GM23248 (cell line): ENCODE data around the gene TAF6L. TPM values are rescaled to one million over a fixed set of nuclear protein-coding genes. Genes with fewer than 3 reads are reported as not detected.

Experiments
- DNase-seq: peaks from one replicate; pipeline ENCODE4 v3.0.0-alpha.2; 2015
- H2AFZ ChIP-seq: fragments of 200-600 bp; sonication (generic); 2 replicates; pipeline ENCODE4 v1.6.1; 2016; ENCODE audit warnings: antibody characterized with exemption
- H3F3A ChIP-seq: fragments of 200-600 bp; sonication (generic); 2 replicates; pipeline ENCODE4 v1.6.1; 2016; ENCODE audit warnings: mild to moderate bottlenecking, antibody characterized with exemption, mixed run types; ENCODE audit not compliant: insufficient read depth
- H3K27ac ChIP-seq: fragments of 200-600 bp; sonication (generic); 2 replicates; pipeline ENCODE4 v1.5.1; 2016; ENCODE audit warnings: mild to moderate bottlenecking
- H3K27me3 ChIP-seq: fragments of 200-600 bp; sonication (generic); replicated peaks from 2 replicates; pipeline ENCODE4 v1.6.1; 2016; ENCODE audit warnings: mild to moderate bottlenecking; ENCODE audit not compliant: insufficient read depth
- H3K36me3 ChIP-seq: fragments of 200-600 bp; sonication (generic); 2 replicates; pipeline ENCODE4 v1.6.1; 2016; ENCODE audit warnings: low read depth, mild to moderate bottlenecking
- H3K4me1 ChIP-seq: fragments of 200-600 bp; sonication (generic); 2 replicates; pipeline ENCODE4 v1.6.1; 2016; ENCODE audit warnings: mild to moderate bottlenecking; ENCODE audit not compliant: insufficient read depth
- H3K4me2 ChIP-seq: fragments of 200-600 bp; sonication (generic); one replicate; pipeline ENCODE4 v1.6.1; 2016; ENCODE audit warnings: mild to moderate bottlenecking; ENCODE audit not compliant: unreplicated experiment
- H3K4me3 ChIP-seq: fragments of 200-600 bp; sonication (generic); 2 replicates; pipeline ENCODE4 v1.5.1; 2016; ENCODE audit warnings: mild to moderate bottlenecking
- H3K79me2 ChIP-seq: fragments of 200-600 bp; sonication (generic); 2 replicates; pipeline ENCODE4 v1.6.1; 2016; ENCODE audit warnings: mild to moderate bottlenecking; ENCODE audit not compliant: insufficient read depth
- H3K9ac ChIP-seq: fragments of 200-600 bp; sonication (generic); 2 replicates; pipeline ENCODE4 v1.6.1; 2016; ENCODE audit warnings: mild to moderate bottlenecking
- H3K9me2 ChIP-seq: fragments of 200-600 bp; sonication (generic); 2 replicates; pipeline ENCODE4 v1.6.1; 2016; ENCODE audit warnings: mixed run types, mild to moderate bottlenecking, moderate library complexity; ENCODE audit not compliant: insufficient read depth
- H3K9me3 ChIP-seq: fragments of 200-600 bp; sonication (generic); one replicate; pipeline ENCODE4 v1.6.1; 2017; ENCODE audit warnings: low read depth
- H4K20me1 ChIP-seq: fragments of 200-600 bp; sonication (generic); 2 replicates; pipeline ENCODE4 v1.6.0; 2016; ENCODE audit not compliant: insufficient read depth
- EZH2 ChIP-seq: fragments of 200-600 bp; sonication (generic); IDR thresholded peaks from 2 replicates; pipeline ENCODE4 v1.6.1; 2018; ENCODE audit warnings: antibody characterized with exemption, mild to moderate bottlenecking; ENCODE audit not compliant: insufficient read depth, poor library complexity, severe bottlenecking
- EZH2phosphoT487 ChIP-seq: fragments of 200-600 bp; sonication (generic); IDR thresholded peaks from 2 replicates; pipeline ENCODE4 v1.6.1; 2018; ENCODE audit warnings: antibody characterized with exemption, moderate library complexity, mild to moderate bottlenecking, low read depth; ENCODE audit not compliant: insufficient read depth
- WGBS, 2 experiments: methylation state at CpG; one replicate each; pipeline ENCODE4 v1.1.6; 2015 to 2017; ENCODE audit warnings: low lambda C conversion rate in 2 of 2, low coverage in 1 of 2; ENCODE audit errors: missing lambda C conversion rate in 2 of 2; 5-methylcytosine and 5-hydroxymethylcytosine counted together
- in situ Hi-C: fragments of 300-500 bp; cut with MboI; formaldehyde crosslinking; loops from 2 replicates; pipeline ENCODE4 v1.15.0; 2020
- polyA plus RNA-seq: library from polyadenylated mRNA; unstranded; fragments of >200 nt; fragmentation: Nextera tagmentation; extraction: Ambion mirVana; gene quantifications from 2 replicates; pipeline ENCODE4 v1.2.1, GENCODE V29; 2016
- total RNA-seq: library from RNA; depleted of rRNA; stranded (reverse); fragments of >200 nt; shearing (Covaris generic); gene quantifications from 2 replicates; pipeline ENCODE4 v1.2.3, GENCODE V29; 2014

Gene TAF6L
- total and polyA plus RNA-seq, 2 experiments from 2014 or later, result 8.2 to 11.6 TPM

DNA sequence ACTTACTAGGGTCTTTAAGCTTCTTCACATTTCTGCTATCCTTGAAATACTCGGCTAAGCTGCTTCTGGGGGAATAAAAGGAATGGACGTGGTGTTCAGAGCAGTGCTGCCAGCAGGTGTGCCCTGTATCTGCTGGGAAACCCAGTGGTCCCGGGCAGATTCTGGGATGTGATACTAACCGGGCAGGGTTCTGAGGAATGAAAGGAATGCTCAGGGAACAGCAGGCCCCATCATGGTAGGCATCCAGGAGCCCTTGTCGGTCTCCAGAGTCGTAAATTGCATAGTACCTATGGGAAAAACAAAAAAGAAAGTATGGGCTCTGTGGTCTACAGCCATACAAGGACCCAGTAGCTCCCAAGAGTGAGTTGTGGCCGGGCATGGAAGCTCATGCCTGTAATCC lies 25.1 kb downstream of the TAF6L start:
- in situ Hi-C loops, result no loop called here
- H3K27me3 ChIP-seq, result no peaks in the 10 kb centered on the region
- no peak overlapping the region for H3K4me3 ChIP-seq
- peaks cover 62% of the 10 kb centered on the region for H3K36me3 ChIP-seq
- WGBS, 2 experiments, result 85 to 88% methylated on average over 7 of the region's 7 CpGs
- H3K9ac ChIP-seq, result no peak overlapping the region
- no peak for TF ChIP-seq EZH2
- TF ChIP-seq EZH2phosphoT487, result no peak
- no peak overlapping the region for H3K27ac ChIP-seq
- H3K79me2 ChIP-seq, result peaks cover 30% of the 10 kb centered on the region
- no peaks in the 10 kb centered on the region for H3K9me2 ChIP-seq
- H4K20me1 ChIP-seq, result no peaks in the 10 kb centered on the region
- DNase-seq, result no peak
- peaks cover 22% of the 10 kb centered on the region for H3K4me1 ChIP-seq
- no peak overlapping the region for H3K4me2 ChIP-seq
- no peaks in the 10 kb centered on the region for H3K9me3 ChIP-seq
- no peak overlapping the region for H2AFZ ChIP-seq
- H3F3A ChIP-seq, result peaks cover 58% of the 10 kb centered on the region

DNA sequence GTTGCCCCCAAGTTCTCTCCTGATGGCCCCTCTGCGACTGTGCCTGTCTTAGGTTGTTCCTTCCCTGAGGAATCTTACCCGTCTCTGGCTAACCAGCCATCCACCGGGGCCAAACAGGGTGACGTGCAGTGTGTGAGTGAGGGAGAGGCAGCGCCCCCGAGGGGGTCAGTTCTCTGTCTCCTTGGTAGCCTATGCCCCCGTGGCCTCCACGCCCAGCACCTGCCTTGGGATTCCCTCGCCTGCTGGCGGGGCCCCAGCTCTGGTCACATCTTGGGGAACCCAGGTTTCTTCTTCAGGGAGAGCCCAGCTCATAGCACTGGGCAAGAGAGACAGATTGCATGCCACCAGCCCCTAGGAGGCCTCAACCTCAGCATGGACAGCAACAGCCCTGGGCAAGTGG lies 28.3 kb downstream of the TAF6L start:
- Histone ChIP-seq H3K4me3 (no peak overlapping the region), H3F3A (peaks cover 39% of the 10 kb centered on the region), H3K9me3 (no peaks in the 10 kb centered on the region), H3K36me3 (peaks cover 76% of the 10 kb centered on the region), H3K27me3 (no peaks in the 10 kb centered on the region), H3K9ac (no peak overlapping the region), H3K4me1 (peaks cover 5% of the 10 kb centered on the region; the same call in 1 of the 2 replicates), H3K79me2 (peaks cover 62% of the 10 kb centered on the region), H3K9me2 (no peaks in the 10 kb centered on the region), H2AFZ (no peak overlapping the region), H4K20me1 (no peaks in the 10 kb centered on the region), H3K4me2 (no peak overlapping the region), H3K27ac (no peak overlapping the region)
- TF ChIP-seq EZH2phosphoT487 (no peak), EZH2 (no peak)
- DNase-seq, result no peak
- in situ Hi-C loops, result no loop called here
- 77 to 82% methylated on average over 9 to 10 of the region's 10 CpGs for WGBS, 2 experiments

DNA sequence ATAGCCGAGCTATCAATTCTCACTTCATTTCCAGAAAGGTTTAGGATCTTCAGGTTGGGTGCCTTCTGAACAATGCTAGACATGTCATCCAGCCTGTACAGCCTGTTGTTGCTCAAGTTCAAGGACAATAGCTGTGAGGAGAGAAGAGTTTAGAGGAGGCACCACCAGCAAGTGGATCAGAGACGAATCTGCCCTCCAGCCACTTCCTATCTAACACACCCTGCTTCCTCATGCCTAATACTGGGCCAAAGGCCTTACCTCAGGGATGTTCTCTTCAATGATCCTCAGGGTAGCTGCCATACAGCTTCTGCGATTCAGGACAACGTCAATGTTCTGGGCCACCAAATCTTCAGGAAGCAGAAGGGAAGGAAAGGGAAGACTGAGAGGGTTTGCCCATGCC lies 29.9 kb downstream of the TAF6L start:
- no peak for DNase-seq
- Histone ChIP-seq H3K4me2 (no peak overlapping the region), H3K9me3 (no peaks in the 10 kb centered on the region), H3F3A (peaks cover 26% of the 10 kb centered on the region), H3K4me1 (peaks cover 2% of the 10 kb centered on the region), H4K20me1 (no peaks in the 10 kb centered on the region), H3K27me3 (no peaks in the 10 kb centered on the region), H2AFZ (no peak overlapping the region), H3K4me3 (no peak overlapping the region), H3K79me2 (peaks cover 66% of the 10 kb centered on the region), H3K36me3 (peaks cover 60% of the 10 kb centered on the region), H3K9ac (0 out of 2 replicates have a peak overlapping the region, but pooled peaks have one; percentile 6), H3K9me2 (no peaks in the 10 kb centered on the region), H3K27ac (no peak overlapping the region)
- in situ Hi-C loops, result no loop called here
- 86% methylated on average over 4 of the region's 4 CpGs for WGBS, 2 experiments
- TF ChIP-seq EZH2, result no peak
- TF ChIP-seq EZH2phosphoT487, result no peak

DNA sequence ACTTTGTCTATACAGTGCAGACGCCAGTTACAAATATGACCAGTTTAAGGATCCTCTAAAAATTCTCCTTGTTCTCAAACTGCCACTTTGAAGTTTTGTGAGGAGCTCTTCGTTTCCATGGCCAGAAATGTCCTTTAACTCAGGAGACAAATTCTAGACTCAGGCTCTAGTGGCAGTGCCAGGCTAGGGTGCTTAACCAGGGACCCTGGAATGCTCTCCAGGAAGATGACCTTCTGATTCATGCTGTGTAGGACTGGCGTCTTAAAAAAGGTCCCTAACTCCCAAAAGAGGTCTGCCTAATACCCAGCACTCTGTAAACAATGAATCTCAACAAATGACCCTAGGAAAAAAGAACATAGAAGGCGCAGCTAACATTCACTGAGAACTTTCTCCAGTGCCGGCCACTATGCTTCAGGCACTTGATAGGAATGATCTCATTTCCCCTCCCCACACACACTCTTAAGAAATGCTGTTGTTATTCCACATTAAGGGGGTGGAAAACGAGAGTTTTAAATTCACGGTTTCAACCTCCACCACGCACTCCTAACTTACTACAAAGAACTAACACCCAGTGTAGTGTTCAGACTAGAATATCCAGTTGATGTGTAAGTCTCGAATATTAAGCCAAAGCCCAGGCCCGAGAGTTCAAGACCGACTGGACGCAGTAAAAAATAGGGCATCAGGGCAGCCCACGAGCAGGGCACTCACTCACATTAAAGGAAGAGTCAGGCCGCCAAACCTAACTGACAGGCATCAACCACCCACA lies 33.3 kb downstream of the TAF6L start:
- Histone ChIP-seq H3K4me3 (peak overlapping the region; percentile 97), H3K79me2 (peaks cover 55% of the 10 kb centered on the region), H3K4me2 (peak overlapping the region; percentile 94), H3K4me1 (peaks cover 20% of the 10 kb centered on the region), H3K9ac (peak overlapping the region; percentile 95), H2AFZ (peak overlapping the region; percentile 17; the same call in 1 of the 2 replicates), H3K27me3 (no peaks in the 10 kb centered on the region), H3K36me3 (peaks cover 36% of the 10 kb centered on the region), H4K20me1 (no peaks in the 10 kb centered on the region), H3F3A (peaks cover 33% of the 10 kb centered on the region), H3K9me2 (no peaks in the 10 kb centered on the region), H3K27ac (peak overlapping the region; percentile 82), H3K9me3 (no peaks in the 10 kb centered on the region)
- TF ChIP-seq EZH2, result no peak
- WGBS, 2 experiments, result 1 to 2% methylated on average over 14 of the region's 14 CpGs
- DNase-seq, result peak; percentile 74
- in situ Hi-C loops, result no loop called here
